RCC 7860 (cell line): ENCODE results near the gene CMTM3.
"Not testable (repeated sequence)": the region's sequence is repeated elsewhere in the genome, so short reads cannot be mapped to it uniquely, and the experiment has no call there.

Source experiments
- DNase-seq: peaks from one replicate; pipeline ENCODE4 v3.0.0-alpha.2; 2015; ENCODE audit warnings: low spot score
- FAIRE-seq: peaks from 2 replicates; lab custom pipeline; 2012; peaks lifted over from hg19 to GRCh38; lab: Jason Lieb, UNC

Gene CMTM3

GRCh38 chr16:66581246-66581952 lies 23.1 kb upstream of the CMTM3 start:
- FAIRE-seq (no peak), DNase-seq (no peak)

- no peak for DNase-seq
- FAIRE-seq = no peak
Measured at GRCh38 chr16:66585481-66586239, 18.8 kb upstream of the CMTM3 start.

- no peak for DNase-seq
- no peak for FAIRE-seq
Measured at GRCh38 chr16:66587881-66588600, 16.5 kb upstream of the CMTM3 start.

- no peak for DNase-seq
- FAIRE-seq = no peak
Measured at GRCh38 chr16:66588981-66589713, 15.4 kb upstream of the CMTM3 start.

GRCh38 chr16:66590322-66590721 lies 14.2 kb upstream of the CMTM3 start:
- FAIRE-seq = no peak
- no peak for DNase-seq

GRCh38 chr16:66591018-66591417 lies 13.5 kb upstream of the CMTM3 start:
- DNase-seq (no peak), FAIRE-seq (no peak)

- FAIRE-seq = no peak
- DNase-seq = no peak
Measured at GRCh38 chr16:66592241-66592640, 12.3 kb upstream of the CMTM3 start.

- DNase-seq = no peak
- no peak for FAIRE-seq
Measured at GRCh38 chr16:66592814-66593213, 11.7 kb upstream of the CMTM3 start.

GRCh38 chr16:66594739-66595138 lies 9.8 kb upstream of the CMTM3 start:
- DNase-seq = no peak
- FAIRE-seq = no peak

- not testable (repeated sequence) for FAIRE-seq, DNase-seq
Measured at GRCh38 chr16:66596559-66596958, 7.9 kb upstream of the CMTM3 start.

- no peak for FAIRE-seq
- no peak for DNase-seq
Measured at GRCh38 chr16:66596986-66597848, 7.3 kb upstream of the CMTM3 start.

- DNase-seq (no peak), FAIRE-seq (no peak)
Measured at GRCh38 chr16:66598111-66598510, 6.4 kb upstream of the CMTM3 start.

GRCh38 chr16:66599726-66600125 lies 4.8 kb upstream of the CMTM3 start:
- no peak for FAIRE-seq

GRCh38 chr16:66600477-66600876 lies 4.0 kb upstream of the CMTM3 start:
- no peak for FAIRE-seq

More at GRCh38 chr16:66599726-66600125, 4.8 kb upstream of the CMTM3 start:
- DNase-seq = no peak

GRCh38 chr16:66601471-66601870 lies 3.0 kb upstream of the CMTM3 start:
- FAIRE-seq (no peak), DNase-seq (no peak)

More at GRCh38 chr16:66600477-66600876, 4.0 kb upstream of the CMTM3 start:
- DNase-seq = no peak

GRCh38 chr16:66603537-66604375 lies 748 bp upstream of the CMTM3 start:
- DNase-seq (no peak), FAIRE-seq (no peak)

- FAIRE-seq (no peak), DNase-seq (no peak)
Measured at GRCh38 chr16:66605177-66605978, 874 bp downstream of the CMTM3 start.
